Ishikawa (cell line): ENCODE results near the gene HELT.

Experiments used
- FOXM1 ChIP-seq: IDR thresholded peaks from 2 replicates; pipeline ENCODE4 v1.6.1; 2012; ENCODE audit warnings: low read depth, borderline replicate concordance
- RAD21 ChIP-seq: IDR thresholded peaks from 2 replicates; pipeline ENCODE4 v1.6.1; 2012; ENCODE audit warnings: low read depth
- TAF1 ChIP-seq: IDR thresholded peaks from 2 replicates; pipeline ENCODE4 v1.6.1; 2012; ENCODE audit warnings: low read depth, mild to moderate bottlenecking
- TCF12 ChIP-seq: IDR thresholded peaks from 2 replicates; pipeline ENCODE4 v1.6.1; 2012; ENCODE audit warnings: low read depth
- YY1 ChIP-seq: IDR thresholded peaks from 2 replicates; pipeline ENCODE4 v1.6.1; 2012; ENCODE audit warnings: low read depth
- ZBTB7A ChIP-seq: IDR thresholded peaks from 2 replicates; pipeline ENCODE4 v1.6.1; 2012; ENCODE audit warnings: low read depth
- TF ChIP-seq, protein P1 (sequence below): IDR thresholded peaks from 2 replicates; pipeline ENCODE4 v1.6.1; 2012; ENCODE audit warnings: low read depth, mild to moderate bottlenecking
- TF ChIP-seq, protein P2 (sequence below): IDR thresholded peaks from 2 replicates; pipeline ENCODE4 v1.6.1; 2012

DNA sequence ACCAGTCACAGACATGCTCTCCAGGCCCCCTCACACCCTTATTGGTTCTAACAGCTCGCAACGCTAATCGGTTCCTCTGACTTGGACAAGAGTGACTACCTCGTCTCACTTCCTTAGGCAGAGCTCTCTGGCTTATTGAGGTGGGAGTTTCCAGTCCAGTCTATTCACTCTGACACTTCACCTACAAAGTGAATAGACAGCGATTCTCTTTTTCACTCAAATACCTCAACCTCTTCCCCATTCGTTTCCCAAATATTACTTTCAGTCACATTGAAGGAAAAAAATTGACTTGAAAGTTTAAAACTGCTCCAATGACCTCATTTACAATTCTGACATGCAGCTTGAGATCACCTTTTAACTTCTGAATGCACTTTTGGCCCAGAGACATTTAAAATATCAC lies 17.7 kb downstream of the HELT start:
- TF ChIP-seq TAF1 (no peak), ZBTB7A (no peak), TCF12 (no peak), FOXM1 (no peak), YY1 (no peak), RAD21 (no peak)
- TF ChIP-seq, protein P1, sequence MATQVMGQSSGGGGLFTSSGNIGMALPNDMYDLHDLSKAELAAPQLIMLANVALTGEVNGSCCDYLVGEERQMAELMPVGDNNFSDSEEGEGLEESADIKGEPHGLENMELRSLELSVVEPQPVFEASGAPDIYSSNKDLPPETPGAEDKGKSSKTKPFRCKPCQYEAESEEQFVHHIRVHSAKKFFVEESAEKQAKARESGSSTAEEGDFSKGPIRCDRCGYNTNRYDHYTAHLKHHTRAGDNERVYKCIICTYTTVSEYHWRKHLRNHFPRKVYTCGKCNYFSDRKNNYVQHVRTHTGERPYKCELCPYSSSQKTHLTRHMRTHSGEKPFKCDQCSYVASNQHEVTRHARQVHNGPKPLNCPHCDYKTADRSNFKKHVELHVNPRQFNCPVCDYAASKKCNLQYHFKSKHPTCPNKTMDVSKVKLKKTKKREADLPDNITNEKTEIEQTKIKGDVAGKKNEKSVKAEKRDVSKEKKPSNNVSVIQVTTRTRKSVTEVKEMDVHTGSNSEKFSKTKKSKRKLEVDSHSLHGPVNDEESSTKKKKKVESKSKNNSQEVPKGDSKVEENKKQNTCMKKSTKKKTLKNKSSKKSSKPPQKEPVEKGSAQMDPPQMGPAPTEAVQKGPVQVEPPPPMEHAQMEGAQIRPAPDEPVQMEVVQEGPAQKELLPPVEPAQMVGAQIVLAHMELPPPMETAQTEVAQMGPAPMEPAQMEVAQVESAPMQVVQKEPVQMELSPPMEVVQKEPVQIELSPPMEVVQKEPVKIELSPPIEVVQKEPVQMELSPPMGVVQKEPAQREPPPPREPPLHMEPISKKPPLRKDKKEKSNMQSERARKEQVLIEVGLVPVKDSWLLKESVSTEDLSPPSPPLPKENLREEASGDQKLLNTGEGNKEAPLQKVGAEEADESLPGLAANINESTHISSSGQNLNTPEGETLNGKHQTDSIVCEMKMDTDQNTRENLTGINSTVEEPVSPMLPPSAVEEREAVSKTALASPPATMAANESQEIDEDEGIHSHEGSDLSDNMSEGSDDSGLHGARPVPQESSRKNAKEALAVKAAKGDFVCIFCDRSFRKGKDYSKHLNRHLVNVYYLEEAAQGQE, result no peak
- TF ChIP-seq, protein P2, sequence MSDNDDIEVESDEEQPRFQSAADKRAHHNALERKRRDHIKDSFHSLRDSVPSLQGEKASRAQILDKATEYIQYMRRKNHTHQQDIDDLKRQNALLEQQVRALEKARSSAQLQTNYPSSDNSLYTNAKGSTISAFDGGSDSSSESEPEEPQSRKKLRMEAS, result no peak
